Gastroesophageal sphincter (tissue), 4 donors: ENCODE measurements around the gene USH1G. TPM values are rescaled to one million over a fixed set of nuclear protein-coding genes. Genes with fewer than 3 reads are reported as not detected.

Experiments
- ATAC-seq: fragments of 150-250 bp; one replicate; pipeline ENCODE4 v1.9.1; 2016; ENCODE audit warnings: mild to moderate bottlenecking, moderate library complexity
- H3K27ac ChIP-seq, 4 donors: fragments of 200-600 bp; sonication (generic) in 3 of 4; 1 replicate in 3 of 4; 2 replicates in 1 of 4; pipeline ENCODE4 v1.5.1; 2016 to 2019
- H3K27me3 ChIP-seq: fragments of 200-600 bp; sonication (generic); one replicate; pipeline ENCODE4 v1.5.1; 2019
- H3K36me3 ChIP-seq, 2 donors: fragments of 200-600 bp; sonication (generic); one replicate each; pipeline ENCODE4 v1.5.1; 2019; ENCODE audit warnings: control low read depth in 1 of 2
- H3K4me1 ChIP-seq, 3 donors: fragments of 200-600 bp; sonication (generic); 1 replicate in 2 of 3; 2 replicates in 1 of 3; pipeline ENCODE4 v1.5.1; 2016 to 2019; ENCODE audit warnings: control low read depth in 2 of 3
- H3K4me3 ChIP-seq, 2 donors: fragments of 200-600 bp; sonication (generic); one replicate each; pipeline ENCODE4 v1.5.1; 2019; ENCODE audit warnings: mild to moderate bottlenecking in 1 of 2, moderate library complexity in 1 of 2
- H3K9me3 ChIP-seq, 3 donors: fragments of 200-600 bp; sonication (generic); one replicate each; pipeline ENCODE4 v1.5.1; 2017 to 2019; ENCODE audit warnings: control low read depth in 2 of 3
- CTCF ChIP-seq, 4 experiments: fragments of 200-600 bp in 2 of 4; fragments of 450-650 bp in 2 of 4; sonication (generic) in 1 of 4; IDR thresholded peaks; one replicate each; pipeline ENCODE4 v1.5.1; 2017 to 2019; ENCODE audit warnings: antibody characterized with exemption in 4 of 4, mild to moderate bottlenecking in 2 of 4, moderate library complexity in 2 of 4
- EP300 ChIP-seq: sonication (generic); formaldehyde crosslinking; IDR thresholded peaks from one replicate; pipeline ENCODE4 v1.6.1; 2017; ENCODE audit warnings: antibody characterized with exemption, mild to moderate bottlenecking
- POLR2A ChIP-seq, 2 donors: fragments of 450-650 bp; IDR thresholded peaks; one replicate each; pipeline ENCODE4 v1.6.1; 2017; ENCODE audit warnings: antibody characterized with exemption in 2 of 2, mild to moderate bottlenecking in 2 of 2, moderate library complexity in 1 of 2
- POLR2AphosphoS5 ChIP-seq: sonication (generic); formaldehyde crosslinking; IDR thresholded peaks from one replicate; pipeline ENCODE4 v1.6.1; 2017; ENCODE audit warnings: antibody characterized with exemption
- WGBS, 2 donors: methylation state at CpG; one replicate each; pipeline ENCODE4 v1.1.5; 2018; ENCODE audit warnings: low coverage in 1 of 2; 5-methylcytosine and 5-hydroxymethylcytosine counted together
- total RNA-seq, 4 donors: library from RNA; depleted of rRNA; stranded (reverse); fragments of >200 nt; gene quantifications; one replicate each; pipeline ENCODE4 v1.1.0, GENCODE V29; 2016

Gene USH1G
- total RNA-seq, 4 donors from 2014 or later: not detected

GRCh38 chr17:74888469-74888868 lies 34.6 kb downstream of the USH1G start:
- H3K27ac ChIP-seq: no peak overlapping the region
- H3K4me3 ChIP-seq: no peak overlapping the region
- H3K4me1 ChIP-seq: peaks cover 0 to 7% (median 6%) of the 10 kb centered on the region in 3 donors
- no peaks in the 10 kb centered on the region for H3K9me3 ChIP-seq
- WGBS, 2 donors: 48% methylated on average over 8 of the region's 13 CpGs; no CpG with 5 or more reads in 1 of the 2 donors
- TF ChIP-seq CTCF (IDR thresholded peaks at IDR 0.05) (no peak), POLR2AphosphoS5 (no peak), EP300 (no peak), POLR2A (IDR thresholded peaks at IDR 0.05) (no peak)
- no peaks in the 10 kb centered on the region for H3K36me3 ChIP-seq
- H3K27me3 ChIP-seq: peaks cover 77% of the 10 kb centered on the region
- ATAC-seq: no peak

GRCh38 chr17:74883241-74883745 lies 39.8 kb downstream of the USH1G start:
- Histone ChIP-seq H3K36me3 (no peaks in the 10 kb centered on the region), H3K27me3 (peaks cover 69% of the 10 kb centered on the region), H3K4me1 (no peaks in the 10 kb centered on the region), H3K27ac (no peak overlapping the region), H3K9me3 (no peaks in the 10 kb centered on the region), H3K4me3 (no peak overlapping the region)
- no peak for ATAC-seq
- WGBS, 2 donors: 56 to 62% methylated on average over 3 to 9 of the region's 15 CpGs
- TF ChIP-seq CTCF (IDR thresholded peaks at IDR 0.05) (no peak), POLR2A (IDR thresholded peaks at IDR 0.05) (no peak), POLR2AphosphoS5 (no peak), EP300 (no peak)

- no peaks in the 10 kb centered on the region for H3K4me1 ChIP-seq
- H3K27me3 ChIP-seq: peaks cover 69% of the 10 kb centered on the region
- ATAC-seq: no peak
- no peaks in the 10 kb centered on the region for H3K9me3 ChIP-seq
- 80% methylated on average over 9 of the region's 20 CpGs; no CpG with 5 or more reads in 1 of the 2 donors for WGBS, 2 donors
- no peak overlapping the region for H3K27ac ChIP-seq
- H3K36me3 ChIP-seq: no peaks in the 10 kb centered on the region
- TF ChIP-seq EP300 (no peak), POLR2AphosphoS5 (no peak), CTCF (IDR thresholded peaks at IDR 0.05) (no peak), POLR2A (IDR thresholded peaks at IDR 0.05) (no peak)
- H3K4me3 ChIP-seq: no peak overlapping the region
Measured at GRCh38 chr17:74882517-74883240, 40.4 kb downstream of the USH1G start.

- no peak overlapping the region for H3K4me3 ChIP-seq
- H3K27ac ChIP-seq: no peak overlapping the region
- no peaks in the 10 kb centered on the region for H3K9me3 ChIP-seq
- WGBS, 2 donors: 73% methylated on average over 2 of the region's 11 CpGs; no CpG with 5 or more reads in 1 of the 2 donors
- TF ChIP-seq POLR2AphosphoS5 (no peak), CTCF (IDR thresholded peaks at IDR 0.05) (no peak), EP300 (no peak)
- H3K4me1 ChIP-seq: no peaks in the 10 kb centered on the region
- H3K27me3 ChIP-seq: peaks cover 61% of the 10 kb centered on the region
- no peak for ATAC-seq
- H3K36me3 ChIP-seq: no peaks in the 10 kb centered on the region
Measured at GRCh38 chr17:74881073-74881472, 42.0 kb downstream of the USH1G start.

GRCh38 chr17:74879308-74879707 lies 43.7 kb downstream of the USH1G start:
- 88% methylated on average over 3 of the region's 16 CpGs; no CpG with 5 or more reads in 1 of the 2 donors for WGBS, 2 donors
- Histone ChIP-seq H3K36me3 (no peaks in the 10 kb centered on the region), H3K27ac (no peak overlapping the region), H3K9me3 (no peaks in the 10 kb centered on the region), H3K27me3 (peaks cover 48% of the 10 kb centered on the region), H3K4me3 (no peak overlapping the region), H3K4me1 (no peaks in the 10 kb centered on the region)
- TF ChIP-seq POLR2AphosphoS5 (no peak), POLR2A (IDR thresholded peaks at IDR 0.05) (no peak), EP300 (no peak), CTCF (IDR thresholded peaks at IDR 0.05) (no peak)
- ATAC-seq: no peak
